GM12878 (cell line): ENCODE measurements around the gene ZNF620. TPM values are rescaled to one million over a fixed set of nuclear protein-coding genes. Genes with fewer than 3 reads are reported as not detected.

Source experiments
- ATAC-seq: fragments of 200-7000 bp; cut with Tn5 transposase; 3 replicates; pipeline ENCODE4 v1.9.1; 2020; ENCODE audit warnings: mild to moderate bottlenecking, moderate library complexity
- BruUV-seq: library from RNA; stranded (reverse); fragments of 400-500 nt; replicated peaks from 2 replicates; lab custom pipeline; 2021; lab: Mats Ljungman, UMichigan
- CTCF ChIA-PET: fragments of 300-600 bp; sonication (Branson Sonifier 250); formaldehyde crosslinking; extraction: SDS; loops from one replicate; lab custom pipeline; 2021; ENCODE audit warnings: inconsistent platforms; lab: Yijun Ruan, JAX
- POLR2A ChIA-PET: fragments of 350-600 bp; formaldehyde crosslinking; extraction: SDS; loops from one replicate; lab custom pipeline; 2021; ENCODE audit warnings: inconsistent platforms; lab: Charles Lee
- RAD21 ChIA-PET: fragments of 300-600 bp; sonication (Branson Sonifier 250); formaldehyde crosslinking; loops from one replicate; lab custom pipeline; 2023; ENCODE audit warnings: antibody characterized with exemption; ENCODE audit not compliant: unreplicated experiment; lab: Charles Lee
- SMC1A ChIA-PET: fragments of 300-600 bp; sonication (Branson Sonifier 250); formaldehyde crosslinking; loops from one replicate; lab custom pipeline; 2023; ENCODE audit not compliant: unreplicated experiment, uncharacterized antibody; lab: Charles Lee
- DNase-seq: peaks from one replicate; pipeline ENCODE4 v3.0.0-alpha.2; 2011; ENCODE audit warnings: low read depth, low spot score
- FAIRE-seq: peaks from 3 replicates; lab custom pipeline; 2011; peaks lifted over from hg19 to GRCh38; lab: Jason Lieb, UNC
- H2AFZ ChIP-seq: 2 replicates; pipeline ENCODE4 v1.6.0; 2011; ENCODE audit warnings: low read depth, low read length, control low read depth; ENCODE audit not compliant: control insufficient read depth
- H3K27ac ChIP-seq: 2 replicates; pipeline ENCODE4 v1.5.1; 2011; ENCODE audit warnings: control low read depth; ENCODE audit not compliant: control insufficient read depth, insufficient read depth
- H3K27me3 ChIP-seq, 2 experiments: replicated peaks in 1 of 2; 2 replicates each; pipeline versions ENCODE4 v1.6.0 to v1.6.1; 2011; ENCODE audit warnings: low read length in 1 of 2; ENCODE audit not compliant: control insufficient read depth in 2 of 2, insufficient read depth in 2 of 2
- H3K36me3 ChIP-seq, 2 experiments: 2 replicates each; pipeline ENCODE4 v1.5.1; 2011; ENCODE audit warnings: low read length in 1 of 2; ENCODE audit not compliant: control insufficient read depth in 2 of 2, insufficient read depth in 2 of 2
- H3K4me1 ChIP-seq: 2 replicates; pipeline ENCODE4 v1.6.1; 2011; ENCODE audit warnings: mild to moderate bottlenecking, low read length, moderate library complexity, mixed read lengths; ENCODE audit not compliant: control insufficient read depth, insufficient read depth
- H3K4me2 ChIP-seq: 2 replicates; pipeline ENCODE4 v1.6.0; 2011; ENCODE audit warnings: control low read depth; ENCODE audit not compliant: control insufficient read depth, insufficient read depth
- H3K4me3 ChIP-seq: fragments of 200-600 bp; sonication (generic); 2 replicates; pipeline ENCODE4 v1.5.1; 2016
- H3K79me2 ChIP-seq: 2 replicates; pipeline ENCODE4 v1.6.0; 2011; ENCODE audit warnings: low read length; ENCODE audit not compliant: control insufficient read depth, insufficient read depth
- H3K9ac ChIP-seq: 2 replicates; pipeline ENCODE4 v1.8.0; 2011; ENCODE audit warnings: low read length, control low read depth, mixed read lengths; ENCODE audit not compliant: control insufficient read depth, insufficient read depth
- H3K9me3 ChIP-seq: replicated peaks from 3 replicates; pipeline ENCODE4 v1.5.1; 2011; ENCODE audit warnings: mild to moderate bottlenecking, low read length; ENCODE audit not compliant: control insufficient read depth, insufficient read depth
- H4K20me1 ChIP-seq: 2 replicates; pipeline ENCODE4 v1.6.0; 2011; ENCODE audit not compliant: control insufficient read depth, insufficient read depth
- BHLHE40 ChIP-seq, 2 experiments: fragments of 450-650 bp in 1 of 2; IDR thresholded peaks; 2 replicates each; pipeline ENCODE4 v1.6.1; 2011 to 2017; ENCODE audit warnings: low read depth in 2 of 2, borderline replicate concordance in 1 of 2, improper control_type of control experiment in 1 of 2, low read length in 1 of 2, mild to moderate bottlenecking in 1 of 2
- KLF5 ChIP-seq: fragments of 450-650 bp; IDR thresholded peaks from 2 replicates; pipeline ENCODE4 v1.6.1; 2014; ENCODE audit warnings: mild to moderate bottlenecking; ENCODE audit not compliant: partially characterized antibody
- NFYA ChIP-seq: IDR thresholded peaks from 2 replicates; pipeline ENCODE4 v1.6.1; 2011; ENCODE audit warnings: low read depth, mild to moderate bottlenecking, low read length, improper control_type of control experiment, borderline replicate concordance
- NKRF ChIP-seq: fragments of 450-650 bp; conservative IDR thresholded peaks from 2 replicates; pipeline ENCODE4 v1.6.1; 2017; ENCODE audit warnings: mild to moderate bottlenecking, moderate library complexity
- PAX5 ChIP-seq: IDR thresholded peaks from 2 replicates; pipeline ENCODE4 v1.6.1; 2011; ENCODE audit warnings: low read depth, low read length, borderline replicate concordance
- RB1 ChIP-seq: fragments of 450-650 bp; formaldehyde crosslinking; IDR thresholded peaks from 2 replicates; pipeline ENCODE4 v1.6.1; 2017; ENCODE audit warnings: mild to moderate bottlenecking, borderline replicate concordance
- RFX5 ChIP-seq: IDR thresholded peaks from 2 replicates; pipeline ENCODE4 v1.6.1; 2011; ENCODE audit warnings: low read depth, low read length, improper control_type of control experiment
- SREBF1 ChIP-seq: IDR thresholded peaks from 2 replicates; pipeline ENCODE4 v1.6.1; 2012; ENCODE audit warnings: mild to moderate bottlenecking, low read length
- TAF1 ChIP-seq: IDR thresholded peaks from 2 replicates; pipeline ENCODE4 v1.6.1; 2011; ENCODE audit warnings: mild to moderate bottlenecking, low read depth, low read length, borderline replicate concordance
- ZBTB40 ChIP-seq: fragments of 450-650 bp; IDR thresholded peaks from 2 replicates; pipeline ENCODE4 v1.6.1; 2016; ENCODE audit warnings: mild to moderate bottlenecking, moderate library complexity, borderline replicate concordance
- WGBS: methylation state at CpG from one replicate; pipeline ENCODE4 v1.1.6; 2016; ENCODE audit warnings: low lambda C conversion rate; ENCODE audit not compliant: insufficient replicate concordance, insufficient coverage; ENCODE audit errors: missing lambda C conversion rate; 5-methylcytosine and 5-hydroxymethylcytosine counted together
- in situ Hi-C: fragments of 300-500 bp; cut with MboI; formaldehyde crosslinking; loops from 9 replicates; pipeline ENCODE4 v1.14.3; 2018; ENCODE audit warnings: mixed read lengths
- intact Hi-C: fragments of 100-400 bp; cut with micrococcal nuclease; formaldehyde crosslinking; loops from one replicate; pipeline ENCODE4 v1.14.2; 2022; ENCODE audit not compliant: unreplicated experiment
- polyA plus RNA-seq, 11 experiments: library from polyadenylated mRNA; depleted of rRNA in 4 of 11; unstranded in 6 of 11; stranded (reverse) in 5 of 11; fragments of >200 nt; fragmentation: Nextera tagmentation in 4 of 11; fragmentation: Illumina TruSeq in 1 of 11; extraction: Ambion mirVana in 4 of 11; extraction: Trizol in 1 of 11; gene quantifications; 1 replicate in 1 of 11; 2 replicates in 10 of 11; pipeline versions ENCODE4 v1.2.1 to v1.2.3, GENCODE V29; 2011 to 2016; ENCODE audit warnings: inconsistent platforms in 2 of 11, missing spikeins in 2 of 11, low read depth in 1 of 11
- total RNA-seq, 4 experiments: library from RNA; depleted of rRNA in 3 of 4; stranded (reverse); fragments of >200 nt in 3 of 4; fragmentation: Illumina TruSeq in 1 of 4; extraction: Trizol in 1 of 4; gene quantifications; 2 replicates each; pipeline versions ENCODE4 v1.2.1 to v1.2.3, GENCODE V29; 2013 to 2021

ZNF620 gene
- total and polyA plus RNA-seq, 10 of the 15 experiments (the other 5 are each of a cell fraction or from before 2014, with no cell fraction given), result 1.3 to 4.3 (median 2.2) TPM

DNA sequence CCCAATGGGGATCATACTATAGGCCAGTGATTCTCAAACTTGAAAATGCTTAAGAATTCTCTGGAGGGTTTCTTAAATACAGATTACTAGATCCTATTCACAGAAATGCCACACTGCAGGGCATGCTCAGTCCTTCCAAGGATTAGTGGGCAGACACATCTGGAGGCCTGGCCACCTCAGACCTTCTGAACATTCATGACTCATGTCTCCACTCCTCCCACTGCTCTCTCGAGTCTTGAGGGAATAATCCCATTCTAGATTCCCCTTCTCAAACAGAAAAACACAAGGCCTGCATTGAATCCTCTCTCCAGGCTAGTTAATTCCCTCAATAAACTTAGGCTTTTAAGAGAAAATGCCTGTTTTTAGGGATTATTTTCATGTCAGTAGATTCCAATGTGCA, 41.0 kb downstream of the ZNF620 start:
- no peak overlapping the region for H3K4me2 ChIP-seq
- H2AFZ ChIP-seq, result no peak overlapping the region
- H3K27ac ChIP-seq, result no peak overlapping the region
- no peaks in the 10 kb centered on the region for H3K36me3 ChIP-seq
- H3K27me3 ChIP-seq, result no peaks in the 10 kb centered on the region
- intact Hi-C loops, result no loop called here
- H3K79me2 ChIP-seq, result no peaks in the 10 kb centered on the region
- FAIRE-seq, result no peak
- no peak overlapping the region for H3K4me3 ChIP-seq
- H4K20me1 ChIP-seq, result no peaks in the 10 kb centered on the region
- RAD21 ChIA-PET, result no interaction called here
- SMC1A ChIA-PET, result interaction anchor here (0.6 kb wide), 1 partner anchor 23 kb away, joined by 3 read pairs; no protein-coding TSS in a partner anchor
- no peak for DNase-seq
- CTCF ChIA-PET, result no interaction called here
- TF ChIP-seq PAX5 (no peak), RFX5 (no peak)
- no peaks in the 10 kb centered on the region for H3K9me3 ChIP-seq
- ATAC-seq, result no peak
- H3K4me1 ChIP-seq, result no peaks in the 10 kb centered on the region
- POLR2A ChIA-PET, result interaction anchor here (0.8 kb wide), 1 partner anchor 10 kb away, joined by 3 read pairs; no protein-coding TSS in a partner anchor
- no TSS peak for BruUV-seq
- WGBS, result 50% methylated on average over 1 of the region's 1 CpG
- in situ Hi-C loops, result no loop called here
- no peak overlapping the region for H3K9ac ChIP-seq

DNA sequence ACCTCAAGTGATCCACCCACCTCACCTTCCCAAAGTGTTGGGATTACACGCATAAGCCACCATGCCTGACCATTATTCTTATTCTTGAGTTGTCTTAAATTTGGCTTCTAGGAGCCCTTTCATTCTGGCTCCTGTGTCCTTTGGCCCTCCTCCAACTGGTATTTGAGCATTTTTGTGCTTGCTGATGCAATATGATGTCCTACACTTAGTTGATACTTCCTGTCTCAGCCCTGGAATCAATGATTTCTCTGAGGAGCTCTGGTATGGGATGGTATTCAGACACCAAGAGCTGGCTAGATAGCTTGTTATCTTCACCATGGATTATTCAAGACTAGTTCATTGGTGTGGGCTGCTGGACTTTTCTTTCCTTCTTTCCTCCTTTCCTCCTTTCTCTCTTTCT, 44.3 kb downstream of the ZNF620 start:
- ATAC-seq, result no peak
- intact Hi-C loops, result no loop called here
- H3K27me3 ChIP-seq, result no peaks in the 10 kb centered on the region
- 100% methylated on average over 1 of the region's 1 CpG for WGBS
- no peak overlapping the region for H3K4me2 ChIP-seq
- RAD21 ChIA-PET, result no interaction called here
- H3K27ac ChIP-seq, result no peak overlapping the region
- BruUV-seq, result no TSS peak
- POLR2A ChIA-PET, result no interaction called here
- no peak overlapping the region for H3K9ac ChIP-seq
- H2AFZ ChIP-seq, result no peak overlapping the region
- in situ Hi-C loops, result no loop called here
- FAIRE-seq, result no peak
- CTCF ChIA-PET, result no interaction called here
- H4K20me1 ChIP-seq, result no peaks in the 10 kb centered on the region
- DNase-seq, result no peak
- no peaks in the 10 kb centered on the region for H3K36me3 ChIP-seq
- no peak overlapping the region for H3K4me3 ChIP-seq
- no peaks in the 10 kb centered on the region for H3K4me1 ChIP-seq
- SMC1A ChIA-PET, result interaction anchor here (0.6 kb wide), 1 partner anchor 1999 kb away, joined by 3 read pairs; no protein-coding TSS in a partner anchor
- H3K79me2 ChIP-seq, result no peaks in the 10 kb centered on the region
- H3K9me3 ChIP-seq, result no peaks in the 10 kb centered on the region
- TF ChIP-seq SREBF1 (no peak), TAF1 (no peak), RFX5 (no peak), NFYA (no peak), NKRF (no peak), KLF5 (no peak), BHLHE40 (IDR thresholded peaks at IDR 0.05; ENCODE audit: borderline replicate concordance in 1 of 2, low read depth in 2 of 2, low read length in 1 of 2) (no peak), RB1 (no peak), ZBTB40 (no peak)
